HG02970 (cell line): Measurements from ENCODE around the gene TGM1.
"Not testable (repeated sequence)": the region's sequence is repeated elsewhere in the genome, so short reads cannot be mapped to it uniquely, and the experiment has no call there.

Source experiments
- ATAC-seq: cut with Tn5 transposase; IDR thresholded peaks from one replicate; pipeline ENCODE4 v1.9.1; 2021; ENCODE audit warnings: mild to moderate bottlenecking, moderate library complexity, moderate number of reproducible peaks; ENCODE audit not compliant: unreplicated experiment, low FRiP score

The TGM1 gene

DNA sequence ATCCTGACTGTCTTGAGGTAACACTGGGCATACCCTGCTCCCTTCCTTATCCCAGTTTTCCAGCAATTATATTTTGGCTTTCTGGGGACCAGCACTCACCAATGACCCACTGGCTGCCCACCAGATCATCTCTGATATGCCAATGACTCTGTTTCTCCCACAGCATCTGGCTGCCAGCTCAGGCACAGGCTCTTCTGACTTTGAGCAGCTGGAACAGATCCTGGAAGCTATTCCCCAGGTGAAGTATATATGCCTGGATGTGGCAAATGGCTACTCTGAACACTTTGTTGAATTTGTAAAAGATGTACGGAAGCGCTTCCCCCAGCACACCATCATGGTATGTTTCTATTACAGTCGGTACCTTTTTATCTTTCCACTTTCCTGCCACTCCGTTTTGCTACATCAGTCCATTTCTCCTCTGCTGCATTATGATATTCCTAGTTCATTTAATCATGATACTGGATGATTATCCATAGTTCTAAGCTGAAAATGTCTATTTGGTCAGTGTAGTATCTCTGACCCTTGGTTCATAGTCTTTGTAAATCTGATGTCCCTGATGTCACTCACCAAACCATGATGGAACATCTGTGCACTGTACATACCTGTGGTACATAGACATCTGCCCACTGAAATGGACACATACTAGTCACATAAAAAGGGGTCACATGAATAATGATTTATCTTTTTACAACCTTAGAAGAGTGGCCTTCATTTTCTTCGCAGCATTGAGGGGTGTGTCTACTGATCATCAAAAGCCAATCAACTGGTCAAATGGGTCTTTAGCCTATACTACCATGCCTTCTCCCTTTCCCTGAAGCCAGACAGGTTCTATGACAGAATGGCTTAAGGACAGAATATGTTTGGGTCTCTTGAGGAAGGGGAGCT is 26.9 kb downstream of the TGM1 start:
- no peak for ATAC-seq

- ATAC-seq: no peak
These were observed 28.6 kb downstream of the TGM1 start for GRCh38 chr14:24234095-24235005.

DNA sequence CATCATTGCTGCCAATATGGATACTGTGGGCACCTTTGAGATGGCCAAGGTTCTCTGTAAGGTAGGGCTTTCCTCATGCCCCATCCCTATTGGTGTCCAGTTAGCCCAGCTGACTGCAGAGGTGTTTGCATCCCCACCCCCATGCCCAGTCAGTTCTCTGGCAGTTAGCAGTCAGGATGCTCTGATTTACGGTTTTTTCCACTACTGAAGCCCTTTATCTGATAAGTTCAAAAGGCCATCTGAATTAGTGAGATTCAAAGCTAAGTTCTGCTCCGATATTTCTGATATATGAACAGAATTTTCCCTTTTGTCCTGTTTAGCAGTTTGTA is 29.5 kb downstream of the TGM1 start:
- ATAC-seq: no peak

DNA sequence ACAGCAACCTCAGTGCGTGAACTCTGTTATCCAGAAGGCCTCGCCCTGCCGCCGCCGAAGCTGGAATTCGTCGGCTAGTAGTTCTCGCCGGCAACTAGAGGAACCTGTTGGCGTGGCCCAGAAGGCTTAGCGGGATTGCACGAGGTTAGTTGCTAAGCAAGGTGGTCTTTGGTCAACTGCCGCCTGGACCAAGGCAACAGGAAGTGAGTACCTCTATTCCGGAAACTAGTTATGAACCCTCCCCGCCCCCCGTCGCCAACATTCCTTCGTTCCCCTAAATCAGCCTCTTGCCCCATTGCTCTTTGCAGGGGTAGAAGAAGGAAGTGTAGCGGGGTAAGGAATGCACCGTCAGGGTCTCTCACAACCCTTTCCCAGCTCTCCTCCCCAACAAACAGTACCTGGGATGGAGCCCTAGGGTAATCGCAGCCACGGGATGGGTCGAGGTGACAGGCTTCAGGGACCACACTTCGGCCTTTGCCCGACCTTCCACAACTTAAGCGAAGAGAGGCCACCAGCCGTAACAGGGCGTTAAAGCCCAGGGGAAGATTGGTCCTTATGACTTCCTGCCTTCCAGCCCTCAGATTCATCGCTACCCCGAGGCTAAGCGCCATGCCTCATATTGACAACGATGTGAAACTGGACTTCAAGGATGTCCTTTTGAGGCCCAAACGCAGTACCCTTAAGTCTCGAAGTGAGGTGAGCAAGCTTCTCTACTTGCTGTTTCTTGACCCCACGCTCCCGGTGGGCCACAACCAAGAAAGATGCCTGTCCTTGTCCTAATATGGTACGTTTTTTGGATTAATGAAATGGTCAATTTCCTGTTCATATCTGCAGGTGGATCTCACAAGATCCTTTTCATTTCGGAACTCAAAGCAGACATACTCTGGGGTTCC is 30.1 kb downstream of the TGM1 start, which contains the start of gene GMPR2:
GMPR2 (plus strand) TSS at position 285 of the 893 bp plus-strand sequence; CDS start at position 610, 325 bp downstream.
- ATAC-seq: peak; percentile 45

- peak; percentile 73 for ATAC-seq
These were observed 30.8 kb downstream of the TGM1 start, which contains the start of gene NEDD8 for GRCh38 chr14:24232121-24232644. Gene NEDD8 (minus strand): TSS chr14:24232367. CDS start chr14:24232267, 100 bp downstream.

- ATAC-seq: no peak
These were observed 31.5 kb downstream of the TGM1 start for GRCh38 chr14:24231263-24232120.

GRCh38 chr14:24228902-24229301 is 34.1 kb downstream of the TGM1 start:
- no peak for ATAC-seq

GRCh38 chr14:24226473-24226872 is 36.5 kb downstream of the TGM1 start:
- no peak for ATAC-seq

DNA sequence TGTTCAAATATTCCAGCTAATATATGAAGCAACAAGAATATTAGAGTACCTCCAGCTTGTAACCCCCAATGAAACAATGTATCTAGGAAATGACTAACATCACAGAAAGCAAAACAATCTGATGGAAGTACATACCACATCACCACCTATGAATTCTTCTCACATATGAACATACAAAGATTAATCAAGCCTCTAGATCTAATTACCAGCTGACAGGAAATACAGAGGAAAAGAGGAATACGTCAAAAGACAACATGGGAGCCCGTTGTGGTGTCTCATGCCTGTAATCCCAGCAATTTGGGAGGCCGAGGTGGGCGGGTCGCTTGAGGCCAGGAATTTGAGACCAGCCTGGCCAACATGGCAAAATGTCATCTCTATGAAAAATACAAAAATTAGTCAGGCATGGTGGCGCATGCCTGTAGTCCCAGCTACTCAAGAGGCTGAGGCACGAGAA is 38.3 kb downstream of the TGM1 start:
- ATAC-seq: no peak

DNA sequence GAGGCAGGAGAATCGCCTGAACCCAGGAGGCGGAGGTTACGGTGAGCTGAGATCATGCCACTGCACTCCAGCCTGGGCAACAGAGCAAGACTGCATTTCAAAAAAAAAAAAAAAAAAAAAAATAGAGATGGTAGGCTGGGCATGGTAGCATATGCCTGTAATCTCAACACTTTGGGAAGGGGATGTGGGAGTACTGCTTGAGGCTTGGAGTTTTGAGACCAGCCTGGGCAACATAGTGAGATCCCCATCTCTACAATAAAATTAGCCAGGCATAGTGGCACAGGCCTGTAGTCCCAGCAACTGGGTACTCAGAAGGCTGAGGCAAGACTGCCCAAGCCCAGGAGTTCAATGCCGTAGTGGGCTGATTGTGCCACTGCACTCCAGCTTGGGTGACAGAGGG is 40.0 kb downstream of the TGM1 start:
- not testable (repeated sequence) for ATAC-seq

GRCh38 chr14:24219521-24219920 is 43.5 kb downstream of the TGM1 start:
- ATAC-seq: no peak

GRCh38 chr14:24219080-24219479 is 43.9 kb downstream of the TGM1 start:
- ATAC-seq: no peak

DNA sequence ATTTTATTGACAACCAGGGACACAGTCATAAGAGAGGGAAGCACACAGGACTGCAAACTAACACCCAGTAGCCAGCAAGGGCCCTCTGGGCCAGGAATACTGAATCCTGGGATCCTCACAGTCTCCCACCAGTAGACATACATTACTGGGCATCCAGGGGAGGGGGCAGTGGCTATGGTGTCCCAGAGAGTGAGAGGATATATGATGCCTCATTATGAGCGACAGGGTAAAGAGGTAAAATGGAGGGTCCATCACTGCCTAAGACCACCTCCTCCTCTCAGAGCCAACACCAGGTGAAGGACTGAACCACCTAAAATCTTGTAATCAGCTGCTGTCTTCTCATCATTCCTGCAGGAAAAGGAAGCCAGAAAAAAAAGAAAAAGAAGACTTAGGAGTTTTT is 46.1 kb downstream of the TGM1 start:
- not testable (repeated sequence) for ATAC-seq

DNA sequence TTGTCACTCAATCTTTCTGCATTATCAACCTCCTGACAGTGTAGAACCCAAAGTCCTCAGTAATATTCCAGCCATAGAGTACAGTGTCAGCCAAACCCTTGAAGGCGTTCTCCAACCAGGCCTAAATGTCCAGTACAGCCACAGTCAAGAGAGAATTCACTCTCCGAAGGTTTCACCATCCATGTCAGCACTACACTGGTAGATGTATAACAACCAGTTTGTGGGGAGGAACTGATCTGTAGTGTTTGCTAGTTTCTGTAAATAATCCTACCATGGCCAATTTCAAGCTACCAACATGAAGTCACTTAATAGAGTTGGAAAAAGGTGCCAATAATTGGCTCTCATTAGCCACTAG is 46.7 kb downstream of the TGM1 start:
- no peak for ATAC-seq

- peak; percentile 52 for ATAC-seq
These were observed 47.3 kb downstream of the TGM1 start, which contains the start of gene MDP1 for GRCh38 chr14:24215495-24216344. Gene MDP1 (minus strand): TSS chr14:24216066. CDS start chr14:24215955, 111 bp downstream.

GRCh38 chr14:24213866-24214662 is 48.9 kb downstream of the TGM1 start:
- ATAC-seq: no peak
